Thymus (tissue), 11 donors: ENCODE measurements around the gene CREB1. TPM values are rescaled to one million over a fixed set of nuclear protein-coding genes. Genes with fewer than 3 reads are reported as not detected.
"Not testable (repeated sequence)": the region's sequence is repeated elsewhere in the genome, so short reads cannot be mapped to it uniquely, and the experiment has no call there.

ENCODE experiments used
- DNase-seq, 9 donors: peaks; one replicate each; pipeline ENCODE4 v3.0.0-alpha.2; 2013; ENCODE audit warnings: low spot score in 9 of 9, low read depth in 6 of 9, missing footprints in 1 of 9
- H3K27ac ChIP-seq, 2 donors: one replicate each; pipeline ENCODE4 v1.5.1; 2013; ENCODE audit warnings: control low read depth in 1 of 2, low read depth in 1 of 2, low read length in 1 of 2, mild to moderate bottlenecking in 1 of 2, moderate library complexity in 1 of 2
- H3K27me3 ChIP-seq, 2 donors: one replicate each; pipeline ENCODE4 v1.5.1; 2013; ENCODE audit warnings: low read length in 1 of 2; ENCODE audit not compliant: control insufficient read depth in 2 of 2, insufficient read depth in 1 of 2
- H3K36me3 ChIP-seq, 2 donors: one replicate each; pipeline ENCODE4 v1.5.1; 2013; ENCODE audit warnings: low read length in 1 of 2, mild to moderate bottlenecking in 1 of 2, moderate library complexity in 1 of 2; ENCODE audit not compliant: control insufficient read depth in 2 of 2, insufficient read depth in 2 of 2
- H3K4me1 ChIP-seq, 2 donors: one replicate each; pipeline ENCODE4 v1.5.1; 2013; ENCODE audit warnings: low read length in 2 of 2; ENCODE audit not compliant: control insufficient read depth in 2 of 2, insufficient read depth in 2 of 2
- H3K4me3 ChIP-seq, 2 donors: one replicate each; pipeline ENCODE4 v1.5.1; 2013; ENCODE audit warnings: low read length in 2 of 2, control low read depth in 1 of 2, mild to moderate bottlenecking in 1 of 2
- H3K9me3 ChIP-seq, 2 donors: one replicate each; pipeline ENCODE4 v1.5.1; 2013; ENCODE audit warnings: low read length in 1 of 2, mild to moderate bottlenecking in 1 of 2; ENCODE audit not compliant: control insufficient read depth in 2 of 2, insufficient read depth in 1 of 2
- WGBS: extraction: QIAGEN DNeasy Blood & Tissue Kit; methylation state at CpG from one replicate; pipeline ENCODE4 v1.1.7; 2013; 5-methylcytosine and 5-hydroxymethylcytosine counted together
- polyA plus RNA-seq: library from polyadenylated mRNA; stranded (reverse); fragments of 200-250 nt; gene quantifications from one replicate; pipeline ENCODE4 v1.2.3, GENCODE V29; 2013
- total RNA-seq: library from RNA; stranded (reverse); fragments of 120-200 nt; gene quantifications from one replicate; pipeline ENCODE4 v1.2.4, GENCODE V29; 2013
- donor health status: healthy.

The CREB1 gene
- total and polyA plus RNA-seq, 2 donors: 15.5 to 50.9 TPM

DNA sequence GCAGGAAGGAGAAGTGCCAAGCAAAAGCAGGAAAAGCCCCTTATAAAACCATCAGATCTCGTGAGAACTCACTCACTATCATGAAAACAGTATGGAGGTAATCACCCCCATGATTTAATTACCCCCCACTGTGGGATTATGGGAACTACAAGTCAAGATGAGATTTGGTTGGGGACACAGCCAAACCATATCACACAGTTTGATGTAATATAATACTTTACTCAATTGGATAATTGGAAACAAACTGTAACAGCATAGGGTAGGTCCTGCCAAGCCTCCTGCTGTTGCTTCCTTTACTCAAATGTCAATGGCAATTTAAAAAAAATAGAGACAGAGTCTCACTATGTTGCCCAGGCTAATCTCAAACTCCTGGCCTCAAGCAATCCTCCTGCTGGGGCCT is 110.9 kb downstream of the CREB1 start:
- DNase-seq: no peak
- Histone ChIP-seq H3K36me3 (no peaks in the 10 kb centered on the region), H3K9me3 (peaks cover 0 to 8% of the 10 kb centered on the region in 2 donors), H3K4me1 (no peaks in the 10 kb centered on the region), H3K27me3 (no peaks in the 10 kb centered on the region), H3K27ac (no peak overlapping the region), H3K4me3 (no peak overlapping the region)
- WGBS: 89% methylated on average over 1 of the region's 1 CpG

DNA sequence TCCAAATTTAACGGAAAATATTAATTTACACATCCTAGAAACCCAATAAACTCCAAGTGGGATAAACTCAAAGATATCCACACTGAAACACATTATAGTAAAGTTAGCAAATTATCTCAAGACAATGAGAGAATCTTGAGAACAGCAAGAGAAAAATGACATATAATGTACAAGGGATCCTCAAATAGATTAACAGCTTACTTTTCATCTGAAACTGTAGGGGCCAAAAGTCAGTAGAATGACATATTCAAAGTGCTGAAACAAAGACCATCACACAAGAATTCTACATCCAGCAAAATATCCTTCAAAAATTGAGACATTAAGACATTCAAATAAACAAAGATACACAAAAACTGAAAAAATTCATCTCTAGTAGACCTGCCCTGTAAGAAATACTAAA is 114.1 kb downstream of the CREB1 start:
- no peaks in the 10 kb centered on the region for H3K4me1 ChIP-seq
- H3K27me3 ChIP-seq: no peaks in the 10 kb centered on the region
- WGBS: 95% methylated on average over 1 of the region's 1 CpG
- DNase-seq: no peak
- no peaks in the 10 kb centered on the region for H3K36me3 ChIP-seq
- no peak overlapping the region for H3K4me3 ChIP-seq
- peaks cover 0 to 8% of the 10 kb centered on the region in 2 donors for H3K9me3 ChIP-seq
- no peak overlapping the region for H3K27ac ChIP-seq

DNA sequence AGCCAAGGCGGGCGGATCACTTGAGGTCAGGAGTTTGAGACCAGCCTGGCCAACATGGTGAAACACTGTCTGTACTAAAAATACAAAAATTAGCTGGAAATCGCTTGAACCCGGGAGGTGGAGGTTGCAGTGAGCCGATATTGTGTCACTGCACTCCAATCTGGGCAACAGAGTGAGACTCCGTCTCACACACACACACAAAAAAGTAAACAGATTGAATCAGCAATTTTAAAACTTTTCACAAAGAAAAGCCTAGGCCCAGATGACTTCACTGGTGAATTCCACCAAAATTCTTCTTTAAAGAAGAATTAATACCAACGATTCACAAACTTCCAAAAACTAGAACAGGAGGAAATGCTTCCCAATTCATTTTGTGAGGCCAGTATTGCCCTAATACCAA is 116.8 kb downstream of the CREB1 start:
- H3K9me3 ChIP-seq, H3K36me3 ChIP-seq, H3K4me1 ChIP-seq, DNase-seq, H3K27ac ChIP-seq, H3K4me3 ChIP-seq, H3K27me3 ChIP-seq: not testable (repeated sequence)
- WGBS: 97% methylated on average over 7 of the region's 7 CpGs

Other genes starting within 250 kb of the CREB1 start
- 31.8 TPM for gene METTL21A, start 95.4 kb downstream of the CREB1 start, total RNA-seq
- 29.8 TPM for gene METTL21A, start 95.4 kb downstream of the CREB1 start, polyA plus RNA-seq
- 6.7 TPM for gene CCNYL1, start 181.7 kb downstream of the CREB1 start, total RNA-seq
- gene CCNYL1, start 181.7 kb downstream of the CREB1 start, polyA plus RNA-seq: 10.5 TPM
- 3.3 TPM for gene FZD5, start 239.9 kb downstream of the CREB1 start, total RNA-seq
- gene FZD5, start 239.9 kb downstream of the CREB1 start, polyA plus RNA-seq: 2.9 TPM